ENCODE measurements around the gene NCOA3. TPM values are rescaled to one million over a fixed set of nuclear protein-coding genes. Genes with fewer than 3 reads are reported as not detected.

Gene NCOA3
- total RNA-seq, 1 experiment from 2014 or later: 25.9 TPM

DNA sequence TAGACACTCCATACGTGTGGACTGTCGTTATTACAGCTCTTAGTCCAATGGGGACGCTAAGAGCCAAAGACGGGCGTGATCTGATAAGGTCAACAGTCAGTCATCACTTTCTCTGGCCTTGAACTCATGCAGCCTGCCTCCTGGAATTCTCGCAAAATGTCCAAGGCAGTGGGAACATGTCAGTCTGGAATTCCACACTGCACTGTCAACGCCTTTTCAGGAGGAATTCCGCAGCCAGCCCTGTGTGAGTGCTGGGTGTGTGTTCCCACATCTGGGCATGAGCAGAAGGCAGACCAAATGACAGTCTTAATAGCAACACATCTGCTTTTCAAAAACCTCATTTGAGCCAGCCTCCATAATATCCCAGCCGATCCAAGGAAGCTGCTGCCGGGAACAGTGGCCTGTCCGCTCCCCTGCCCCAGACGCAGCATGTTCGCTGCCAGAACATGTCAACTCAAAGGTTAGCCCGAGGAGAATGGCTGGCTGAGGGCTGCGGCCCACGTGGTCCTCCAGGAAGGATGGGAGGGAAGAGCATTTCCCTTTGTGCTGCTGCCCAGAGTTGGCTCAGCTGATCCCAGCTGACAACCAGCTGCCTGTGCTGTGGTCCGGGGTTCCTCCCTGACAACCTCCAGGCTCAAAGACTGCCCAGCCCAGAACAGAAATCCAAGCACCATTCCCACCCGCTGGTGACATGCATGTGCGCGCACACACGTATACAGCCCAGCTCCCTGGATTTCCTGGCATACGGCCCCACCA is 180.5 kb downstream of the NCOA3 start:
- no peaks in the 10 kb centered on the region for H3K9me2 ChIP-seq (ENCODE audit: insufficient read depth)
- no peak for ATAC-seq
- no peak overlapping the region for H3K4me2 ChIP-seq (ENCODE audit: low read length)
- intact Hi-C loops (cut with micrococcal nuclease): no loop called here
- H3K9me3 ChIP-seq (ENCODE audit: control insufficient read depth in 1 of 2, insufficient read depth in 1 of 2, low read depth in 1 of 2, low read length in 2 of 2): no peaks in the 10 kb centered on the region
- no peak overlapping the region for H3K27ac ChIP-seq (ENCODE audit: low read depth, low read length)
- no peaks in the 10 kb centered on the region for H3K36me3 ChIP-seq (ENCODE audit: control insufficient read depth in 1 of 2, insufficient read depth in 2 of 2, low read length in 2 of 2)
- DNase-seq (ENCODE audit: low read depth, low spot score): no peak
- no peak overlapping the region for H3K9ac ChIP-seq (ENCODE audit: low read length)
- RAD21 ChIA-PET (ENCODE audit: low non-redundant PET in 1 of 2, low total read pairs in 2 of 2, uncharacterized antibody in 2 of 2, unreplicated experiment in 2 of 2): no interaction called here
- TF ChIP-seq POLR2AphosphoS5 (IDR thresholded peaks at IDR 0.05; ENCODE audit: low read depth, low read length): no peak
- no peak for TF ChIP-seq EGR1 (IDR thresholded peaks at IDR 0.05; ENCODE audit: low read depth)
- no peak for TF ChIP-seq SIN3A (IDR thresholded peaks at IDR 0.05; ENCODE audit: low read depth)
- no peak for TF ChIP-seq SP1 (IDR thresholded peaks at IDR 0.05; ENCODE audit: low read depth)
- TF ChIP-seq YY1 (IDR thresholded peaks at IDR 0.05; ENCODE audit: extremely low read depth, insufficient replicate concordance, low read depth, low read length): no peak
- TF ChIP-seq TCF7L2 (IDR thresholded peaks at IDR 0.05; ENCODE audit: borderline replicate concordance, extremely low read depth, insufficient read depth, insufficient read length): no peak
- no peak for TF ChIP-seq FOSL1 (IDR thresholded peaks at IDR 0.05; ENCODE audit: low read depth)
- TF ChIP-seq, protein P1, sequence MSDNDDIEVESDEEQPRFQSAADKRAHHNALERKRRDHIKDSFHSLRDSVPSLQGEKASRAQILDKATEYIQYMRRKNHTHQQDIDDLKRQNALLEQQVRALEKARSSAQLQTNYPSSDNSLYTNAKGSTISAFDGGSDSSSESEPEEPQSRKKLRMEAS (IDR thresholded peaks at IDR 0.05): no peak
- TF ChIP-seq, protein P2, sequence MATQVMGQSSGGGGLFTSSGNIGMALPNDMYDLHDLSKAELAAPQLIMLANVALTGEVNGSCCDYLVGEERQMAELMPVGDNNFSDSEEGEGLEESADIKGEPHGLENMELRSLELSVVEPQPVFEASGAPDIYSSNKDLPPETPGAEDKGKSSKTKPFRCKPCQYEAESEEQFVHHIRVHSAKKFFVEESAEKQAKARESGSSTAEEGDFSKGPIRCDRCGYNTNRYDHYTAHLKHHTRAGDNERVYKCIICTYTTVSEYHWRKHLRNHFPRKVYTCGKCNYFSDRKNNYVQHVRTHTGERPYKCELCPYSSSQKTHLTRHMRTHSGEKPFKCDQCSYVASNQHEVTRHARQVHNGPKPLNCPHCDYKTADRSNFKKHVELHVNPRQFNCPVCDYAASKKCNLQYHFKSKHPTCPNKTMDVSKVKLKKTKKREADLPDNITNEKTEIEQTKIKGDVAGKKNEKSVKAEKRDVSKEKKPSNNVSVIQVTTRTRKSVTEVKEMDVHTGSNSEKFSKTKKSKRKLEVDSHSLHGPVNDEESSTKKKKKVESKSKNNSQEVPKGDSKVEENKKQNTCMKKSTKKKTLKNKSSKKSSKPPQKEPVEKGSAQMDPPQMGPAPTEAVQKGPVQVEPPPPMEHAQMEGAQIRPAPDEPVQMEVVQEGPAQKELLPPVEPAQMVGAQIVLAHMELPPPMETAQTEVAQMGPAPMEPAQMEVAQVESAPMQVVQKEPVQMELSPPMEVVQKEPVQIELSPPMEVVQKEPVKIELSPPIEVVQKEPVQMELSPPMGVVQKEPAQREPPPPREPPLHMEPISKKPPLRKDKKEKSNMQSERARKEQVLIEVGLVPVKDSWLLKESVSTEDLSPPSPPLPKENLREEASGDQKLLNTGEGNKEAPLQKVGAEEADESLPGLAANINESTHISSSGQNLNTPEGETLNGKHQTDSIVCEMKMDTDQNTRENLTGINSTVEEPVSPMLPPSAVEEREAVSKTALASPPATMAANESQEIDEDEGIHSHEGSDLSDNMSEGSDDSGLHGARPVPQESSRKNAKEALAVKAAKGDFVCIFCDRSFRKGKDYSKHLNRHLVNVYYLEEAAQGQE (IDR thresholded peaks at IDR 0.05; ENCODE audit: low read depth): no peak
- TF ChIP-seq EZH2phosphoT487 (IDR thresholded peaks at IDR 0.05; ENCODE audit: borderline replicate concordance): no peak
- no peaks in the 10 kb centered on the region for H3K79me2 ChIP-seq (ENCODE audit: insufficient read depth, low read length)
- no peak overlapping the region for H3K4me3 ChIP-seq (replicated peaks in 1 of 2; ENCODE audit: low read depth in 1 of 2, low read length in 2 of 2)
- H3K4me1 ChIP-seq (ENCODE audit: control insufficient read depth in 1 of 2, insufficient read depth in 2 of 2, low read length in 2 of 2): peaks cover 0 to 8% of the 10 kb centered on the region in 2 experiments; a peak in 1 of 4 replicates
- no peaks in the 10 kb centered on the region for H4K20me1 ChIP-seq (ENCODE audit: insufficient read depth)
- BruUV-seq (replicated peaks): no TSS peak
- H3K27me3 ChIP-seq (ENCODE audit: insufficient read depth, low read length): no peaks in the 10 kb centered on the region
- no peak overlapping the region for H2AFZ ChIP-seq (ENCODE audit: low read depth, low read length, poor library complexity, severe bottlenecking)
- POLR2A ChIA-PET: no interaction called here
- CTCF ChIA-PET: no interaction called here

Measured in HCT116 (cell line).